Endodermal cell (in vitro differentiated cells): Measurements from ENCODE around the gene TUBA4A. TPM values are rescaled to one million over a fixed set of nuclear protein-coding genes. Genes with fewer than 3 reads are reported as not detected.

Experiments
- DNase-seq: peaks from one replicate; pipeline ENCODE4 v3.0.0-alpha.2; 2017
- H3K27ac ChIP-seq: 2 replicates; pipeline ENCODE4 v1.5.1; 2013; ENCODE audit warnings: mild to moderate bottlenecking, low read depth, low read length, moderate library complexity
- H3K27me3 ChIP-seq: 2 replicates; pipeline ENCODE4 v1.6.1; 2013; ENCODE audit warnings: mild to moderate bottlenecking, low read length, moderate library complexity; ENCODE audit not compliant: insufficient read depth, control insufficient read depth, poor library complexity, severe bottlenecking
- H3K36me3 ChIP-seq: 2 replicates; pipeline ENCODE4 v1.7.0; 2013; ENCODE audit warnings: mild to moderate bottlenecking, low read length, moderate library complexity; ENCODE audit not compliant: control insufficient read depth, insufficient read depth
- H3K4me1 ChIP-seq: one replicate; pipeline ENCODE4 v1.7.0; 2013; ENCODE audit warnings: low read length; ENCODE audit not compliant: control insufficient read depth, insufficient read depth
- H3K4me3 ChIP-seq: 2 replicates; pipeline ENCODE4 v1.5.1; 2013; ENCODE audit warnings: mild to moderate bottlenecking, low read length, moderate library complexity
- H3K9ac ChIP-seq: 2 replicates; pipeline ENCODE4 v1.6.1; 2013; ENCODE audit warnings: mild to moderate bottlenecking, low read length, moderate library complexity; ENCODE audit not compliant: poor library complexity, severe bottlenecking; ENCODE audit errors: extremely low read depth
- H3K9me3 ChIP-seq: 2 replicates; pipeline ENCODE4 v1.6.1; 2013; ENCODE audit warnings: mild to moderate bottlenecking, low read length, moderate library complexity; ENCODE audit not compliant: control insufficient read depth
- H3K27ac Mint-ChIP-seq: 2 replicates; pipeline ENCODE4 v1.8.0; 2020; ENCODE audit warnings: mixed read lengths
- H3K27me3 Mint-ChIP-seq: 2 replicates; pipeline ENCODE4 v1.8.0; 2021; ENCODE audit warnings: mild to moderate bottlenecking, mixed read lengths; ENCODE audit not compliant: insufficient read depth
- H3K36me3 Mint-ChIP-seq: 2 replicates; pipeline ENCODE4 v1.8.0; 2020; ENCODE audit warnings: low read depth, mixed read lengths
- H3K4me1 Mint-ChIP-seq: 2 replicates; pipeline ENCODE4 v1.8.0; 2020; ENCODE audit warnings: mixed read lengths
- H3K4me3 Mint-ChIP-seq: 2 replicates; pipeline ENCODE4 v1.8.0; 2020; ENCODE audit warnings: mild to moderate bottlenecking, moderate library complexity, mixed read lengths
- H3K9me3 Mint-ChIP-seq: 2 replicates; pipeline ENCODE4 v1.8.0; 2020; ENCODE audit warnings: mild to moderate bottlenecking, mixed read lengths
- CTCF ChIP-seq: fragments of 200-600 bp; sonication (generic); conservative IDR thresholded peaks from 2 replicates; pipeline ENCODE4 v1.5.0; 2021; ENCODE audit warnings: antibody characterized with exemption, mild to moderate bottlenecking
- WGBS, 2 experiments: methylation state at CpG; one replicate each; pipeline versions ENCODE4 v1.1.5 to v1.1.7; 2013; ENCODE audit warnings: missing lambda C conversion rate in 2 of 2, mixed read lengths in 1 of 2; ENCODE audit not compliant: insufficient coverage in 1 of 2, insufficient read length in 1 of 2; 5-methylcytosine and 5-hydroxymethylcytosine counted together
- total RNA-seq, 2 donors: library from RNA; stranded (reverse); fragmentation: NEBNext Ultra II Directional in 1 of 2; extraction: Animal tissue kit (Norgen Biotek cat#: 25700) in 1 of 2; gene quantifications; 2 replicates in 1 of 2; 3 replicates in 1 of 2; pipeline ENCODE4 v1.2.1, GENCODE V29; 2021

The TUBA4A gene
- total RNA-seq, 2 donors from 2014 or later: 4.0 to 9.5 TPM

GRCh38 chr2:219207134-219207883 lies 46.4 kb downstream of the TUBA4A start:
- H3K9me3 Mint-ChIP-seq: peaks cover 4% of the 10 kb centered on the region
- H3K36me3 Mint-ChIP-seq: peaks cover 29% of the 10 kb centered on the region
- H3K27me3 ChIP-seq: no peaks in the 10 kb centered on the region
- H3K4me3 Mint-ChIP-seq: peak overlapping the region; percentile 68
- DNase-seq: no peak
- peak overlapping the region; percentile 77 for H3K4me3 ChIP-seq
- H3K4me1 ChIP-seq: no peaks in the 10 kb centered on the region
- no peak for TF ChIP-seq CTCF
- peaks cover 6% of the 10 kb centered on the region for H3K4me1 Mint-ChIP-seq
- peaks cover 33% of the 10 kb centered on the region for H3K36me3 ChIP-seq
- H3K27ac Mint-ChIP-seq: peak overlapping the region; percentile 64
- WGBS, 2 experiments: 32 to 41% methylated on average over 15 to 22 of the region's 22 CpGs
- H3K27ac ChIP-seq: no peak overlapping the region
- peaks cover 9% of the 10 kb centered on the region for H3K27me3 Mint-ChIP-seq
- peak overlapping the region; percentile 7 for H3K9ac ChIP-seq
- no peaks in the 10 kb centered on the region for H3K9me3 ChIP-seq

GRCh38 chr2:219206328-219207133 lies 47.2 kb downstream of the TUBA4A start, which contains the start of gene ZFAND2B:
Gene ZFAND2B (plus strand): TSS chr2:219206782. CDS start chr2:219206988, 206 bp downstream.
- WGBS, 2 experiments: 0 to 9% methylated on average over 8 to 75 of the region's 76 CpGs
- Histone ChIP-seq H3K9ac (peak within 1 kb of the TSS; percentile 60), H3K4me3 (peak within 1 kb of the TSS; percentile 90), H3K27ac (peak within 1 kb of the TSS; percentile 89), H3K4me1 (no peaks in the 10 kb centered on the region), H3K27me3 (no peaks in the 10 kb centered on the region), H3K9me3 (no peaks in the 10 kb centered on the region), H3K36me3 (peaks cover 28% of the 10 kb centered on the region)
- Mint-ChIP-seq H3K9me3 (peaks cover 4% of the 10 kb centered on the region), H3K27ac (peak within 1 kb of the TSS; percentile 95), H3K36me3 (peaks cover 22% of the 10 kb centered on the region), H3K4me1 (peaks cover 6% of the 10 kb centered on the region), H3K27me3 (peaks cover 9% of the 10 kb centered on the region), H3K4me3 (peak within 1 kb of the TSS; percentile 68)
- TF ChIP-seq CTCF: peak; percentile 41
- DNase-seq: peak; percentile 98

- no peaks in the 10 kb centered on the region for H3K27me3 ChIP-seq
- H3K27ac Mint-ChIP-seq: peak overlapping the region; percentile 95
- TF ChIP-seq CTCF: no peak
- H3K4me1 Mint-ChIP-seq: peaks cover 6% of the 10 kb centered on the region
- H3K27ac ChIP-seq: peak overlapping the region; percentile 83
- no peak for DNase-seq
- peaks cover 20% of the 10 kb centered on the region for H3K36me3 Mint-ChIP-seq
- WGBS, 2 experiments: 35 to 40% methylated on average over 6 to 7 of the region's 7 CpGs
- no peaks in the 10 kb centered on the region for H3K4me1 ChIP-seq
- peak overlapping the region; percentile 68 for H3K4me3 Mint-ChIP-seq
- H3K9me3 ChIP-seq: no peaks in the 10 kb centered on the region
- H3K9me3 Mint-ChIP-seq: peaks cover 7% of the 10 kb centered on the region
- H3K36me3 ChIP-seq: peaks cover 23% of the 10 kb centered on the region
- peaks cover 9% of the 10 kb centered on the region for H3K27me3 Mint-ChIP-seq
- peak overlapping the region; percentile 90 for H3K4me3 ChIP-seq
- H3K9ac ChIP-seq: peak overlapping the region; percentile 60
Observed at GRCh38 chr2:219205981-219206327, 47.8 kb downstream of the TUBA4A start.
